Adrenal gland (tissue), 5 donors: ENCODE results near the gene ERP29.

Source experiments
- CTCF ChIP-seq, 6 experiments: fragments of 450-650 bp in 4 of 6; fragments of 200-600 bp in 2 of 6; sonication (generic) in 1 of 6; IDR thresholded peaks; 1 replicate in 5 of 6; 2 replicates in 1 of 6; pipeline versions ENCODE4 v1.5.1 to v1.8.0; 2016 to 2021; ENCODE audit warnings: antibody characterized with exemption in 6 of 6, mild to moderate bottlenecking in 2 of 6, moderate library complexity in 1 of 6
- POLR2A ChIP-seq, 2 donors: fragments of 450-650 bp; IDR thresholded peaks; one replicate each; pipeline ENCODE4 v1.6.1; 2017; ENCODE audit warnings: antibody characterized with exemption in 2 of 2, mild to moderate bottlenecking in 2 of 2, moderate library complexity in 1 of 2
- donor health status: DM: no; HTN: no; CAD: no.

DNA sequence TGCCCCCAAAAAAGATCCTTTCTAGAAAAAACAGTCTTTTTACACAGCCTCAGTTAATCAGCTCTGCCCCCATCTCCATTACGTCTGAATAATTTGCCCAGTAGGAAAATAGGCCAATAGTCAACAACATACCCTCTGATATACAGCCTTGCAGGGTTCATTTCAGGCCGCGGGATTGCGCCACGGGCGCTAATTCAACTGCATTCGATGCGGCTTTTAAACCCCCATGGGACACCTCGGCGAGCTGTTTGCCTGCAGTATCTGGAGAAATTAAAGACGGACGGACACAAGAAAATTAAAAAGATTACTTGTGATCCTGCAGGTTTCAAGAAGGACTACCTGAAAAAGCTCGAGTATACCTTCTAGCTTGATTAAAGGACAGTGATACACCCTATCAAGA is 36.1 kb downstream of the ERP29 start:
- no peak for TF ChIP-seq CTCF (IDR thresholded peaks at IDR 0.05)
- TF ChIP-seq POLR2A (IDR thresholded peaks at IDR 0.05) = no peak
